ENCODE results near the gene CHST15.

DNA sequence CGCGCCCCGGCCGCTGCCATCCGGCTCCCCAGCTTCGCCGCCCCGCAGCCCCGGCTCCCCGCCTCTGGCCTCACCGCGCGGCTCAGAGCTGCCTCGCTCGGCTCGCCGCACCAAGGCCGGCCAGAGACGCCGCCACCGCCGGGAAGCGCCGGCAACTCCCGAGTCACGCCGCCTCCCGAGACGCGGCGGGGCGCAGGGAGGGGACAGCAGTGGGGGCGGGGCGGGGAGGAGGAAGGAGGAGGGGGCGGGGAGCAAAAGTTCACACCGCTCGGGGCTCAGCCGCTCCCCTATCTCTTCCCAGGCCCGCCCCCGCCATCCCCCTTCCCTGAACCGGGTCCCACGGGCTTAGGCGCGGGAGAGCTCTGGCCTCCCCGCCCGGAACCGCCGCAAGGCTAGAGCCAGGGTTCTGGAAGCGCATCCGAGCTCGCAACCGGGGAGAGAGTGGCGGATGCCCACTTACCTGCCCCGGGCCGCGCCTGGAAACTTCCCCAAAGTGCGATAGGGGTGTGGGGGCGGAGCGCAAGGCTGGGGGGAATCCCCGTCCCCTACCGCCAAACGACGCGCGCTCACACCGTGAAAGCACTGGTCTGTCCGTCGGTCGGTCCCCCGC is 1.0 kb downstream of the CHST15 start:
- TF ChIP-seq, protein P1, sequence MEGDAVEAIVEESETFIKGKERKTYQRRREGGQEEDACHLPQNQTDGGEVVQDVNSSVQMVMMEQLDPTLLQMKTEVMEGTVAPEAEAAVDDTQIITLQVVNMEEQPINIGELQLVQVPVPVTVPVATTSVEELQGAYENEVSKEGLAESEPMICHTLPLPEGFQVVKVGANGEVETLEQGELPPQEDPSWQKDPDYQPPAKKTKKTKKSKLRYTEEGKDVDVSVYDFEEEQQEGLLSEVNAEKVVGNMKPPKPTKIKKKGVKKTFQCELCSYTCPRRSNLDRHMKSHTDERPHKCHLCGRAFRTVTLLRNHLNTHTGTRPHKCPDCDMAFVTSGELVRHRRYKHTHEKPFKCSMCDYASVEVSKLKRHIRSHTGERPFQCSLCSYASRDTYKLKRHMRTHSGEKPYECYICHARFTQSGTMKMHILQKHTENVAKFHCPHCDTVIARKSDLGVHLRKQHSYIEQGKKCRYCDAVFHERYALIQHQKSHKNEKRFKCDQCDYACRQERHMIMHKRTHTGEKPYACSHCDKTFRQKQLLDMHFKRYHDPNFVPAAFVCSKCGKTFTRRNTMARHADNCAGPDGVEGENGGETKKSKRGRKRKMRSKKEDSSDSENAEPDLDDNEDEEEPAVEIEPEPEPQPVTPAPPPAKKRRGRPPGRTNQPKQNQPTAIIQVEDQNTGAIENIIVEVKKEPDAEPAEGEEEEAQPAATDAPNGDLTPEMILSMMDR (IDR thresholded peaks at IDR 0.05) = no peak
- no peak for TF ChIP-seq POLR2A (IDR thresholded peaks at IDR 0.05)
